ENCODE results near the gene ZNF213. TPM values are rescaled to one million over a fixed set of nuclear protein-coding genes. Genes with fewer than 3 reads are reported as not detected.
A peak's percentile ranks its signal among the peaks of the same experiment; 100 is the strongest.

The ZNF213 gene
- total and polyA plus RNA-seq, 2 donors from 2014 or later, result 5.6 to 12.5 TPM

DNA sequence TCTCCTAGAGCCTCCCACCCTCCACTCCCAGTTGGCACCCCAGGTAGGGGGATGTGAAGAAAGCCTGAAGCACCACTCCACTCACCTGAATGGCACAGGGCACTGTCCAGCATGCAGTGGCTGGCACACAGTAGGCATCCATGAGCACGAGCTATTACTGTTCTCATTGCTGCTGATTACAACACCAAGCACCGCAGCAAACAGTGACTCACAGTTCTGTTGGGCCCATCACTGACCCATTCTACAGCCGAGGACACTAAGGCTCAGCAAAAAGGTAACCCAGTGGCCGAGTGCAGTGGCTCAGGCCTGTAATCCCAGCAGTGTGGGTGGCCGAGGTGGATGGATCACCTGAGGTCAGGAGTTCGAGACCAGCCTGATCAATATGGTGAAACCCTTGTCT is 38.5 kb upstream of the ZNF213 start:
- DNase-seq, result peak in 1 of 5 donors; percentile 31
- FAIRE-seq, result no peak
- Histone ChIP-seq H3K9ac (ENCODE audit: low read length in 3 of 3) (no peak overlapping the region), H3K9me3 (ENCODE audit: control insufficient read depth in 2 of 3, insufficient read depth in 1 of 3, low read length in 3 of 3) (no peaks in the 10 kb centered on the region), H3K4me3 (ENCODE audit: low read length in 3 of 3) (no peak overlapping the region), H3K27me3 (ENCODE audit: control insufficient read depth, insufficient read depth, low read length) (no peaks in the 10 kb centered on the region), H3K36me3 (ENCODE audit: control insufficient read depth in 2 of 3, insufficient read depth in 3 of 3, low read length in 3 of 3) (no peaks in the 10 kb centered on the region), H3K4me1 (ENCODE audit: control insufficient read depth in 2 of 3, insufficient read depth in 2 of 3, low read depth in 1 of 3, low read length in 3 of 3) (peaks cover 0 to 9% (median 0%) of the 10 kb centered on the region in 3 donors), H3K27ac (ENCODE audit: low read depth in 2 of 2, low read length in 2 of 2) (no peak overlapping the region)
- TF ChIP-seq, protein P1, sequence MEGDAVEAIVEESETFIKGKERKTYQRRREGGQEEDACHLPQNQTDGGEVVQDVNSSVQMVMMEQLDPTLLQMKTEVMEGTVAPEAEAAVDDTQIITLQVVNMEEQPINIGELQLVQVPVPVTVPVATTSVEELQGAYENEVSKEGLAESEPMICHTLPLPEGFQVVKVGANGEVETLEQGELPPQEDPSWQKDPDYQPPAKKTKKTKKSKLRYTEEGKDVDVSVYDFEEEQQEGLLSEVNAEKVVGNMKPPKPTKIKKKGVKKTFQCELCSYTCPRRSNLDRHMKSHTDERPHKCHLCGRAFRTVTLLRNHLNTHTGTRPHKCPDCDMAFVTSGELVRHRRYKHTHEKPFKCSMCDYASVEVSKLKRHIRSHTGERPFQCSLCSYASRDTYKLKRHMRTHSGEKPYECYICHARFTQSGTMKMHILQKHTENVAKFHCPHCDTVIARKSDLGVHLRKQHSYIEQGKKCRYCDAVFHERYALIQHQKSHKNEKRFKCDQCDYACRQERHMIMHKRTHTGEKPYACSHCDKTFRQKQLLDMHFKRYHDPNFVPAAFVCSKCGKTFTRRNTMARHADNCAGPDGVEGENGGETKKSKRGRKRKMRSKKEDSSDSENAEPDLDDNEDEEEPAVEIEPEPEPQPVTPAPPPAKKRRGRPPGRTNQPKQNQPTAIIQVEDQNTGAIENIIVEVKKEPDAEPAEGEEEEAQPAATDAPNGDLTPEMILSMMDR (IDR thresholded peaks at IDR 0.05; ENCODE audit: borderline replicate concordance, extremely low read depth, insufficient read depth), result no peak
- intact Hi-C loops (cut with DNase I), result no loop called here

DNA sequence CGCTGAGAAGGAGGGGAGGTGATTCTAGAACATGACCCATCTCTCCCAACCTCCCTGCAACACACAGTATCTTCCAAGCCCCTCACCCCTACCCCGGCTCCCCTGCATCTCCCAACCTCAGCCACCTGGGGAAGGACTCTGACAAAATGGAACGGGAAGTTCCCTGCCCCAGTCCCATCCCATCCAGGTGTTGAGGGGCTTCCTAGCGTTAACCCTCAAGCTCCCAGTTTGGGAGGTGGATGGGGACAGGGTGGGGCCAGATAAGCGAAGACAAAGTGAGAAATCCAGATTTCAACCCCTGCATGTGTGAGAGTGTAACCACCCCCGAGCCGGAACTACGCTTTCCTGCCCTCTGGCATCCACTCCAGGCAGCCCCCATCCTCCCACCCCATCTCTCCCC is 37.6 kb upstream of the ZNF213 start:
- intact Hi-C loops (cut with DNase I), result no loop called here
- H3K27me3 ChIP-seq (ENCODE audit: control insufficient read depth, insufficient read depth, low read length), result no peaks in the 10 kb centered on the region

DNA sequence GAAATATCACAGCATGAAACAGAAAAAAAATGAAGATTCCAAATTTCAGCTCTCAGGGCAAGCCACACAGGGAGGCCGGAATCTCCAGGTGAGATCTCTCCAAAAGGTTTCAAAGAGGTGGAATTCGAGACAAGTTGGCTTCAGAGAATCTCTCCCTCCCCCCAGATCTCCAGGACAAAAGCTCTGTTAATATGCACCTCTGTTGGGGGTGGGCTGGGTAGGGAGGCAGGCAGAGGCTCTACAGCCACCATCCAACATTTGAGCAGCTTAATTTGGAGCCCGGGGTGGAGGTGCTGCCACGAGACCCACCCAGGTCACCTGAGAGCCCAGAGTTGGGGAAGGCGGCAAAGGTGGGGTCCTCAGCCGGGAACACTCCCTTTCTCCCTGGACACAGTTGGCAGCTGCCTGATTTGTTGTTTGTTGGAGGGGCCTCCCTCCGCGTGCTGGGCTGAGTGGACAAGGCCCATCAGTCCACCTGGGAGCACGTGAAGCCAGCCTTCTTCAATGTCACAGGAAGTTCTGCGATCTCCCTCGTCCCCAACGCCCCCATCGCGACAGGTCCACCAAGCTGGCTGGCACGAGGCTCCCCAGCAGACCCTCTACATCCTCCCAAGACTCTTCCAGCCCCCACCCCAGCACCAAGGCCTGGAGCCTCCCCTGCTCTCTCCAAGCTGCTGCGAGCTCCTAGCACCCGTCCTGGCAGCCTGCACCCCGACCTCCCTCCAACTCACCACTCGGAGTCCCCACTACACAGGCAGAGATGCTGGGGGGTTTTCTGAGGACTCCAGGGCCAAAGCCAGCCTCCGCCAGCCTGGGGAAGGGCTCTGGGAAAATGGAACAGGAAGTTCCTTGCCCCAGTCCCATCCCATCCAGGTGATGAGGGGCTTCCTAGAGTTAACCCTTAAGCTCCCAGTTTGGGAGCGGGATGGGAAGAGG is 36.1 kb upstream of the ZNF213 start, which contains the start of gene ZSCAN10:
TSS of gene ZSCAN10 (minus strand) at position 836 of the 936 bp plus-strand sequence. CDS start 6,357 bp downstream, outside the sequence.
- TF ChIP-seq, protein P1 (IDR thresholded peaks at IDR 0.05; ENCODE audit: borderline replicate concordance, extremely low read depth, insufficient read depth), result no peak
- H3K4me1 ChIP-seq (ENCODE audit: control insufficient read depth in 2 of 3, insufficient read depth in 2 of 3, low read depth in 1 of 3, low read length in 3 of 3), result peaks cover 0 to 9% (median 0%) of the 10 kb centered on the region in 3 donors
- DNase-seq (no peak), FAIRE-seq (no peak)
- H3K9me3 ChIP-seq (ENCODE audit: control insufficient read depth in 2 of 3, insufficient read depth in 1 of 3, low read length in 3 of 3), result no peaks in the 10 kb centered on the region
- intact Hi-C loops (cut with DNase I), result no loop called here
- no peaks in the 10 kb centered on the region for H3K36me3 ChIP-seq (ENCODE audit: control insufficient read depth in 2 of 3, insufficient read depth in 3 of 3, low read length in 3 of 3)
- H3K9ac ChIP-seq (ENCODE audit: low read length in 3 of 3), result no peak within 1 kb of the TSS
- H3K27ac ChIP-seq (ENCODE audit: low read depth in 2 of 2, low read length in 2 of 2), result no peak within 1 kb of the TSS
- no peaks in the 10 kb centered on the region for H3K27me3 ChIP-seq (ENCODE audit: control insufficient read depth, insufficient read depth, low read length)
- peak within 1 kb of the TSS in 2 of 3 donors; percentile 13 to 32 for H3K4me3 ChIP-seq (ENCODE audit: low read length in 3 of 3)

More for the DNA sequence above, 37.6 kb upstream of the ZNF213 start:
- DNase-seq (peak in 2 of 5 donors; percentile 43 to 61), FAIRE-seq (no peak)
- Histone ChIP-seq H3K9ac (ENCODE audit: low read length in 3 of 3) (no peak overlapping the region), H3K9me3 (ENCODE audit: control insufficient read depth in 2 of 3, insufficient read depth in 1 of 3, low read length in 3 of 3) (no peaks in the 10 kb centered on the region), H3K4me3 (ENCODE audit: low read length in 3 of 3) (no peak overlapping the region), H3K36me3 (ENCODE audit: control insufficient read depth in 2 of 3, insufficient read depth in 3 of 3, low read length in 3 of 3) (no peaks in the 10 kb centered on the region), H3K27ac (ENCODE audit: low read depth in 2 of 2, low read length in 2 of 2) (no peak overlapping the region), H3K4me1 (ENCODE audit: control insufficient read depth in 2 of 3, insufficient read depth in 2 of 3, low read depth in 1 of 3, low read length in 3 of 3) (peaks cover 0 to 9% (median 0%) of the 10 kb centered on the region in 3 donors)
- TF ChIP-seq, protein P1 (IDR thresholded peaks at IDR 0.05; ENCODE audit: borderline replicate concordance, extremely low read depth, insufficient read depth), result no peak

Data from kidney (tissue), 14 donors.